HL-60 (cell line): ENCODE measurements around the gene MRPL9.

Experiments
- DNase-seq, 2 experiments: peaks; one replicate each; pipeline ENCODE4 v3.0.0-alpha.2; 2010 to 2020; ENCODE audit warnings: low read depth in 1 of 2, low spot score in 1 of 2
- H3K27ac ChIP-seq: fragments of 250-450 bp; sonication (Bioruptor Pico); replicated peaks from 2 replicates; pipeline ENCODE4 v1.5.1; 2020; ENCODE audit warnings: mild to moderate bottlenecking, moderate library complexity
- H3K27me3 ChIP-seq: fragments of 250-450 bp; sonication (Bioruptor Pico); 2 replicates; pipeline ENCODE4 v1.5.1; 2021; ENCODE audit warnings: mild to moderate bottlenecking, moderate library complexity; ENCODE audit not compliant: insufficient read depth, poor library complexity, severe bottlenecking
- H3K4me3 ChIP-seq: replicated peaks from 2 replicates; pipeline ENCODE4 v1.5.1; 2011; ENCODE audit warnings: mild to moderate bottlenecking, control low read depth, low read length; ENCODE audit not compliant: insufficient read depth
- CTCF ChIP-seq: IDR thresholded peaks from one replicate; pipeline ENCODE4 v1.5.1; 2011; ENCODE audit warnings: low read length, control low read depth, inconsistent platforms; ENCODE audit not compliant: insufficient read depth
- GABPA ChIP-seq: IDR thresholded peaks from 2 replicates; pipeline ENCODE4 v1.6.1; 2012; ENCODE audit warnings: low read depth
- POLR2AphosphoS5 ChIP-seq: IDR thresholded peaks from 2 replicates; pipeline ENCODE4 v1.6.1; 2012; ENCODE audit warnings: low read depth
- REST ChIP-seq: IDR thresholded peaks from 2 replicates; pipeline ENCODE4 v1.6.1; 2012; ENCODE audit warnings: low read depth; ENCODE audit not compliant: insufficient replicate concordance
- SPI1 ChIP-seq: IDR thresholded peaks from 2 replicates; pipeline ENCODE4 v1.6.1; 2012; ENCODE audit warnings: low read depth, mild to moderate bottlenecking, borderline replicate concordance

Gene MRPL9

GRCh38 chr1:151803164-151803563 lies 39.9 kb upstream of the MRPL9 start:
- Histone ChIP-seq H3K27me3 (peaks cover 9% of the 10 kb centered on the region), H3K4me3 (no peak overlapping the region), H3K27ac (no peak overlapping the region)
- no peak for DNase-seq
- no peak for TF ChIP-seq GABPA
- no peak for TF ChIP-seq CTCF
- TF ChIP-seq POLR2AphosphoS5 = no peak
- TF ChIP-seq REST = no peak
- no peak for TF ChIP-seq SPI1

- no peak overlapping the region for H3K27ac ChIP-seq
- TF ChIP-seq REST = no peak
- peaks cover 9% of the 10 kb centered on the region for H3K27me3 ChIP-seq
- no peak overlapping the region for H3K4me3 ChIP-seq
- DNase-seq = no peak
These were observed 39.1 kb upstream of the MRPL9 start for GRCh38 chr1:151802372-151802771.

GRCh38 chr1:151801846-151802245 lies 38.5 kb upstream of the MRPL9 start:
- no peak overlapping the region for H3K27ac ChIP-seq
- TF ChIP-seq CTCF (no peak), REST (no peak), GABPA (no peak), SPI1 (no peak), POLR2AphosphoS5 (no peak)
- H3K27me3 ChIP-seq = peaks cover 9% of the 10 kb centered on the region
- no peak for DNase-seq
- H3K4me3 ChIP-seq = no peak overlapping the region

GRCh38 chr1:151801310-151801820 lies 38.1 kb upstream of the MRPL9 start:
- peaks cover 9% of the 10 kb centered on the region for H3K27me3 ChIP-seq
- TF ChIP-seq POLR2AphosphoS5 = no peak
- no peak for TF ChIP-seq SPI1
- no peak for TF ChIP-seq REST
- TF ChIP-seq CTCF = no peak
- TF ChIP-seq GABPA = no peak
- DNase-seq = no peak
- no peak overlapping the region for H3K27ac ChIP-seq
- no peak overlapping the region for H3K4me3 ChIP-seq
